ENCODE data around the gene POLRMT. TPM values are rescaled to one million over a fixed set of nuclear protein-coding genes. Genes with fewer than 3 reads are reported as not detected.

The POLRMT gene
- total RNA-seq, 1 donor from 2014 or later = 37.9 TPM

DNA sequence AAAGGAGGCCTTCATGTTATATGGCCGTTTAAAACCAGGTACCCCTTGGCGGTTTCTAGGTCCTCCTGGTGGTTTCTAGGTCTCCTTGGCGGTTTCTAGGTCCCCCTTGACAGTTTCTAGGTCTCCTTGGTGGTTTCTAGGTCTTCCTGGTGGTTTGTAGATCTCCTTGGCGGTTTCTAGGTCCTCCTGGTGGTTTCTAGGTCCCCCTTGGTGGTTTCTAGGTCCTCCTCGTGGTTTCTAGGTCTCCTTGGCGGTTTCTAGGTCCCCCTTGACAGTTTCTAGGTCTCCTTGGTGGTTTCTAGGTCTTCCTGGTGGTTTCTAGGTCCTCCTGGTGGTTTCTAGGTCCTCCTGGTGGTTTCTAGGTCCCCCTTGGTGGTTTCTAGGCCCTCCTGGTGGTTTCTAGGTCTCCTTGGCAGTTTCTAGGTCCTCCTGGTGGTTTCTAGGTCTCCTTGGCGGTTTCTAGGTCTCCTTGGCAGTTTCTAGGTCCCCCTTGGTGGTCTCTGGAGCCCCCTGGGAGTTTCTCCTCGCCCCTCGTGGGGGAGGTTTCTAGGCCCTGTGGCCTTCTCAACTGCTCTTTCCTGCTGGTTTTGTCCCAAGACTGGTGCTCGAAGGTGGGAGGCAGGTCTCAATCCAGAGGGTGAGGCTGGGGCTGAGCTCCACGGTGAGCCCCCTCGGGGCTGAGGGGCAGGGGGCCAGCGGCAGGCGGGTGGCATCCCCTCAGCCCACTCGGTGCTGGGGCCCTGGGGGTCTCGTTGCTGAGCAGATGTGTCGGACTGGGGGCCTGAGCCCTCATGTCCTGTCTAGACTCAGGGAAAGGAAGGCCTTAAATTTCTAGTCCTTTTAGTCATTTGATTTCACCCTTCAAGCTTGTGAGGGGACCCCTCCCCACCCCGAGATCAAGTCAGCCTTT, 35.7 kb downstream of the POLRMT start:
- DNase-seq (ENCODE audit: low read depth) = no peak
- TF ChIP-seq, protein P1, sequence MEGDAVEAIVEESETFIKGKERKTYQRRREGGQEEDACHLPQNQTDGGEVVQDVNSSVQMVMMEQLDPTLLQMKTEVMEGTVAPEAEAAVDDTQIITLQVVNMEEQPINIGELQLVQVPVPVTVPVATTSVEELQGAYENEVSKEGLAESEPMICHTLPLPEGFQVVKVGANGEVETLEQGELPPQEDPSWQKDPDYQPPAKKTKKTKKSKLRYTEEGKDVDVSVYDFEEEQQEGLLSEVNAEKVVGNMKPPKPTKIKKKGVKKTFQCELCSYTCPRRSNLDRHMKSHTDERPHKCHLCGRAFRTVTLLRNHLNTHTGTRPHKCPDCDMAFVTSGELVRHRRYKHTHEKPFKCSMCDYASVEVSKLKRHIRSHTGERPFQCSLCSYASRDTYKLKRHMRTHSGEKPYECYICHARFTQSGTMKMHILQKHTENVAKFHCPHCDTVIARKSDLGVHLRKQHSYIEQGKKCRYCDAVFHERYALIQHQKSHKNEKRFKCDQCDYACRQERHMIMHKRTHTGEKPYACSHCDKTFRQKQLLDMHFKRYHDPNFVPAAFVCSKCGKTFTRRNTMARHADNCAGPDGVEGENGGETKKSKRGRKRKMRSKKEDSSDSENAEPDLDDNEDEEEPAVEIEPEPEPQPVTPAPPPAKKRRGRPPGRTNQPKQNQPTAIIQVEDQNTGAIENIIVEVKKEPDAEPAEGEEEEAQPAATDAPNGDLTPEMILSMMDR (conservative IDR thresholded peaks at IDR 0.05; ENCODE audit: low read depth, low read length) = no peak
- no peak overlapping the region for H3K4me3 ChIP-seq (ENCODE audit: low read depth, low read length)

- DNase-seq (ENCODE audit: low read depth) = no peak
- no peak overlapping the region for H3K4me3 ChIP-seq (ENCODE audit: low read depth, low read length)
- TF ChIP-seq, protein P1 (conservative IDR thresholded peaks at IDR 0.05; ENCODE audit: low read depth, low read length) = no peak
Measured at GRCh38 chr19:596263-596655, 37.1 kb downstream of the POLRMT start.

- TF ChIP-seq, protein P1 (conservative IDR thresholded peaks at IDR 0.05; ENCODE audit: low read depth, low read length) = no peak
- no peak for DNase-seq (ENCODE audit: low read depth)
- H3K4me3 ChIP-seq (ENCODE audit: low read depth, low read length) = no peak overlapping the region
Measured at GRCh38 chr19:595326-596262, 37.7 kb downstream of the POLRMT start.

DNA sequence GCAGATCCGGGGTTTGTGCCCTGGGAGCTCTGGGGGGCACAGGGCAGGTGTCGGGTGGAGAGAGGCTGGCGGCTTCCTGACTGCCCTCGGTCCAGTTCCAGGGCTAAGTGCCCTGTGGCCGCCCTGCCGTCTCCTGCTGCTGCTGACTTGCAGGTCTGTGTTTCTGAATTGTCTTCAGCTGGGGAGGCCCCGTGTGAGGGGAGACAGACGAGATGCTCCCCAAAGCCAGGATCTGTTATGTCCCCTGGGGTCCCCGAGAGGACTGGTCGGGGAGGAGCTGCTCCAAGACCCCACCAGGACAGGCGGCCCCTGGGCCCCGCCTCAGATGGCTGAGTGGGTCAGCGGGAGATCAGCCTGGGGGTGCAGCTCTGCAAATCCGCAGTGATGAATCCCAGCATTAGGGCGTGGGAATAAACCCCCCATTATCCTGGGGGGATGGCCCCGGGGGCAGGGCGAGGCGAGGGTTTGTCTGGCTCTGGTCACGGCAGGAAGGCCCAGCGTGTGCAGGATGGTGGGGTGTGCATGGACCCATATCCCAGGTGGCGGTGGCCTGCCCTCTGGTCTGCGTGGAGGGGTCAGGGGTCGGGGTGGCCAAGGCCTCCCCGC, 39.0 kb downstream of the POLRMT start:
- DNase-seq (ENCODE audit: low read depth) = no peak
- H3K4me3 ChIP-seq (ENCODE audit: low read depth, low read length) = no peak overlapping the region
- TF ChIP-seq, protein P1 (conservative IDR thresholded peaks at IDR 0.05; ENCODE audit: low read depth, low read length) = no peak

DNA sequence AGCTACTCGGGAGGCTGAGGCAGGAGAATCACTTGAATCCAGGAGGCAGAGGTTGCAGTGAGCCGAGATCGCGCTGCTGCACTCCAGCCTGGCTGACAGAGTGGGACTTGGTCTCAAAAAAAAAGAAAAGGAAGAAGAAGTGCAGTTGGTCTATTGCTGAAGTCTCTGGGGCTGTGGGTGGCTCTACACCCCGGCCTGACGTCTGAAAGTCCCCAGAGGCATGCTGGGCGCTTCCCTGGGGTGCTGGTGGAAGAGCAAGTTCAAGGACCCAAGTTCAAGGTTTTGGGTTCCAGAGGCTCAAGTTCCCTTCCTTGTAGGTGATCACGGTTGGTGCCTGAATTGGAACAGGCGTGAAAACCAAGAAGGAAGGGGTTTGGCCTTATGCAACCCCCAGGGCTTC, 39.8 kb downstream of the POLRMT start:
- TF ChIP-seq, protein P1 (conservative IDR thresholded peaks at IDR 0.05; ENCODE audit: low read depth, low read length) = no peak
- DNase-seq (ENCODE audit: low read depth) = no peak
- H3K4me3 ChIP-seq (ENCODE audit: low read depth, low read length) = no peak overlapping the region

DNA sequence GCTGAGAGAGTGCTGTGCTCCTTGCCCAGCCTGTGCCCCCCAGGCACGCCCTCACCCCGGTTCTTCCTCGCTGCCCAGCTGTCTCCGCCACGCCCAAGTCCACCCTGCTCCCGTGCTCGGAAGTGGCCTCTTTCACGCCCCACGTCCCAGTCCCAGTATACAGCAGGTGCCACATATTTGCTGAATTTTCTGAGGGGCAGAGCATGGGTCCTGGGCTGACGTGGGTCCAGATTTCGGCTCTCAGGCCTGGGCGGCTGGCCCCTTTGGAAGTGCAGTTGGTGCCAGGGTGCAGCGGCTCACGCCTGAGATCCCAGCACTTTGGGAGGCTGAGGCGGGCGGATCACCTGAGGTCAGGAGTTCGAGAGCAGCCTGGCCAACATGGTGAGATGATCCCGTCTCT, 40.3 kb downstream of the POLRMT start:
- DNase-seq (ENCODE audit: low read depth) = no peak
- no peak overlapping the region for H3K4me3 ChIP-seq (ENCODE audit: low read depth, low read length)
- TF ChIP-seq, protein P1 (conservative IDR thresholded peaks at IDR 0.05; ENCODE audit: low read depth, low read length) = no peak
